HepG2 (cell line): ENCODE data around the gene TNP2. TPM values are rescaled to one million over a fixed set of nuclear protein-coding genes. Genes with fewer than 3 reads are reported as not detected.

Experiments
- ARID4A ChIP-seq: sonication (generic); formaldehyde crosslinking; IDR thresholded peaks from 2 replicates; pipeline ENCODE4 v1.5.0; 2020; ENCODE audit warnings: mild to moderate bottlenecking, missing genetic modification reagents, borderline replicate concordance
- ARID5B ChIP-seq: IDR thresholded peaks from 2 replicates; pipeline ENCODE4 v1.4.0; 2020; ENCODE audit warnings: mild to moderate bottlenecking, missing genetic modification reagents
- ELF3 ChIP-seq: IDR thresholded peaks from 2 replicates; pipeline ENCODE4 v1.6.1; 2016; ENCODE audit warnings: missing genetic modification reagents, missing compliant biosample characterization
- FIP1L1 ChIP-seq: fragments of 200-400 bp; formaldehyde crosslinking; IDR thresholded peaks from 2 replicates; pipeline ENCODE4 v1.6.1; 2018; ENCODE audit warnings: low read depth, mild to moderate bottlenecking, low read length, moderate library complexity, borderline replicate concordance; ENCODE audit not compliant: insufficient read depth
- HIVEP1 ChIP-seq: sonication (generic); formaldehyde crosslinking; IDR thresholded peaks from 2 replicates; pipeline ENCODE4 v1.4.0; 2020; ENCODE audit warnings: mild to moderate bottlenecking, missing genetic modification reagents
- KLF13 ChIP-seq: sonication (generic); formaldehyde crosslinking; IDR thresholded peaks from 2 replicates; pipeline ENCODE4 v1.4.0; 2020; ENCODE audit warnings: mild to moderate bottlenecking, missing genetic modification reagents
- MED1 ChIP-seq: sonication (generic); formaldehyde crosslinking; IDR thresholded peaks from 2 replicates; pipeline ENCODE4 v1.4.0; 2020; ENCODE audit warnings: missing genetic modification reagents
- PCBP1 ChIP-seq: fragments of 200-400 bp; formaldehyde crosslinking; IDR thresholded peaks from 2 replicates; pipeline ENCODE4 v1.6.1; 2017; ENCODE audit warnings: mild to moderate bottlenecking, low read depth, low read length, borderline replicate concordance
- PLRG1 ChIP-seq: fragments of 450-650 bp; conservative IDR thresholded peaks from 2 replicates; pipeline ENCODE4 v1.6.1; 2016
- POLR2G ChIP-seq: fragments of 200-400 bp; formaldehyde crosslinking; IDR thresholded peaks from 2 replicates; pipeline ENCODE4 v1.6.1; 2018; ENCODE audit warnings: mild to moderate bottlenecking, low read depth, low read length, moderate library complexity
- RFX3 ChIP-seq: IDR thresholded peaks from 2 replicates; pipeline ENCODE4 v1.6.1; 2016; ENCODE audit warnings: missing biosample characterization, missing genetic modification reagents
- TEAD3 ChIP-seq: optimal IDR thresholded peaks from 2 replicates; pipeline ENCODE3; 2016; ENCODE audit warnings: borderline replicate concordance
- YEATS4 ChIP-seq: sonication (generic); formaldehyde crosslinking; IDR thresholded peaks from 2 replicates; pipeline ENCODE4 v1.4.0; 2020; ENCODE audit warnings: missing genetic modification reagents, borderline replicate concordance
- ZBTB38 ChIP-seq: sonication (generic); formaldehyde crosslinking; IDR thresholded peaks from 2 replicates; pipeline ENCODE4 v1.5.1; 2020; ENCODE audit warnings: mild to moderate bottlenecking, missing genetic modification reagents
- ZNF205 ChIP-seq: IDR thresholded peaks from 2 replicates; pipeline ENCODE4 v1.6.1; 2018; ENCODE audit warnings: missing biosample characterization, missing genetic modification reagents
- ZNF552 ChIP-seq: sonication (generic); formaldehyde crosslinking; IDR thresholded peaks from 2 replicates; pipeline ENCODE4 v1.9.0; 2022; ENCODE audit warnings: missing genetic modification reagents, mild to moderate bottlenecking, borderline replicate concordance
- ZNF644 ChIP-seq: IDR thresholded peaks from 2 replicates; pipeline ENCODE4 v1.6.1; 2016; ENCODE audit warnings: low read depth
- ZNF800 ChIP-seq: sonication (generic); formaldehyde crosslinking; IDR thresholded peaks from 2 replicates; pipeline ENCODE4 v1.4.0; 2020; ENCODE audit warnings: missing genetic modification reagents
- ZSCAN9 ChIP-seq: IDR thresholded peaks from 2 replicates; pipeline ENCODE4 v1.6.1; 2016; ENCODE audit warnings: borderline replicate concordance
- polyA plus RNA-seq, 8 experiments: library from polyadenylated mRNA; depleted of rRNA in 3 of 8; stranded (reverse) in 7 of 8; unstranded in 1 of 8; fragments of >200 nt; fragmentation: Illumina TruSeq in 4 of 8; extraction: Trizol in 4 of 8; gene quantifications; 2 replicates each; pipeline versions ENCODE4 v1.2.1 to v1.2.3, GENCODE V29; 2011 to 2016; ENCODE audit warnings: low read depth in 4 of 8, missing spikeins in 1 of 8, mixed read lengths in 1 of 8; ENCODE audit not compliant: insufficient read depth in 1 of 8
- total RNA-seq, 5 experiments: library from RNA; depleted of rRNA; stranded (reverse); fragments of >200 nt; fragmentation: Illumina TruSeq; extraction: Trizol; gene quantifications; 2 replicates each; pipeline ENCODE4 v1.2.3, GENCODE V29; 2016; ENCODE audit warnings: low read depth in 1 of 5

The TNP2 gene
- total and polyA plus RNA-seq, 2 of the 13 experiments (the other 11 are each of a cell fraction or from before 2014, with no cell fraction given) = not detected

- 0 out of 2 replicates have a peak, but pooled peaks have one; percentile 33 for TF ChIP-seq ZNF205 (CRISPR knock-in tag)
- 0 out of 2 replicates have a peak, but pooled peaks have one; percentile 35 for TF ChIP-seq POLR2G
- TF ChIP-seq ZNF800 = no peak
- no peak; the same call in 1 of the 2 replicates for TF ChIP-seq ZSCAN9
- TF ChIP-seq TEAD3 (CRISPR knock-in tag) = no peak
- peak; percentile 56; the same call in 1 of the 2 replicates for TF ChIP-seq ARID5B (CRISPR knock-in tag)
- no peak for TF ChIP-seq ZNF644 (CRISPR knock-in tag)
- peak; percentile 80 for TF ChIP-seq ARID4A
- TF ChIP-seq FIP1L1 = no peak
- TF ChIP-seq PLRG1 = no peak
- TF ChIP-seq KLF13 (CRISPR knock-in tag) = no peak
- TF ChIP-seq RFX3 = no peak
- TF ChIP-seq HIVEP1 = 0 out of 2 replicates have a peak, but pooled peaks have one; percentile 43
- no peak; the same call in 1 of the 2 replicates for TF ChIP-seq YEATS4
- TF ChIP-seq PCBP1 = no peak
- 0 out of 2 replicates have a peak, but pooled peaks have one; percentile 70 for TF ChIP-seq ZNF552 (CRISPR knock-in tag)
- TF ChIP-seq ELF3 = peak; percentile 6
- peak; percentile 89; the same call in 1 of the 2 replicates for TF ChIP-seq ZBTB38
- TF ChIP-seq MED1 = no peak; the same call in 1 of the 2 replicates
Measured at GRCh38 chr16:11258553-11259492, 10.3 kb downstream of the TNP2 start (continued).
